NT2/D1 (cell line): ENCODE results near the gene FAF1.
"Not testable (repeated sequence)": the region's sequence is repeated elsewhere in the genome, so short reads cannot be mapped to it uniquely, and the experiment has no call there.

Experiments used
- YY1 ChIP-seq: IDR thresholded peaks from 2 replicates; pipeline ENCODE4 v1.6.1; 2011; ENCODE audit not compliant: insufficient read length, insufficient read depth
- ZNF274 ChIP-seq: IDR thresholded peaks from 2 replicates; pipeline ENCODE4 v1.6.1; 2011; ENCODE audit warnings: mild to moderate bottlenecking, low read depth, low read length

DNA sequence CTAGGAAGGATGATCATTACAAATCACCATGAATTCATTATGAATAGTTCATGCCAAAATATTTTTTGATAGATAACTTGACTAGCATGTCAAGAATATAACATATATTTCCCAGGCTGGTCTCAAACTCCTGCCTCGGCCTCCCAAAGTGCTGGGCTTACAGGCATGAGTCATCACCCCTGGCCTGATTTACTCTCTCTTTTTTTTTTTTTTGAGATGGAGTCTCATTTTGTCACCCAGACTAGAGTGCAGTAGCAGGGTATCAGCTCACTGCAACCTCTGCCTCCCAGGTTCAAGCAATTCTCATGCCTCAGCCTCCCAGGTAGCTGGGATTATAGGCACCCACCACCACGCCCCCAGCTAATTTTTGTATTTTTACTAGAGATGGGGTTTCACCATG, 24.8 kb downstream of the FAF1 start:
- not testable (repeated sequence) for TF ChIP-seq YY1, ZNF274
